AG04449 (cell line): Measurements from ENCODE around the gene NMNAT3.

Experiments used
- CTCF ChIA-PET: fragments of 350-600 bp; formaldehyde crosslinking; extraction: SDS; loops from one replicate; lab custom pipeline; 2021; ENCODE audit warnings: antibody characterized with exemption; lab: Yijun Ruan, JAX
- POLR2A ChIA-PET: fragments of 400-600, 350-600 bp; formaldehyde crosslinking; extraction: SDS; loops from one replicate; lab custom pipeline; 2020; ENCODE audit warnings: antibody characterized with exemption, inconsistent platforms; lab: Yijun Ruan, JAX
- DNase-seq: peaks from one replicate; pipeline ENCODE4 v3.0.0-alpha.2; 2010; ENCODE audit warnings: low read depth, low spot score
- H3K4me3 ChIP-seq: 2 replicates; pipeline ENCODE4 v1.5.1; 2011; ENCODE audit warnings: low read depth, mild to moderate bottlenecking, control low read depth, low read length
- CTCF ChIP-seq: IDR thresholded peaks from one replicate; pipeline ENCODE4 v1.5.1; 2011; ENCODE audit warnings: mild to moderate bottlenecking, moderate library complexity, low read length, control low read depth, inconsistent platforms; ENCODE audit not compliant: insufficient read depth; ENCODE audit errors: missing control alignments

NMNAT3 gene

DNA sequence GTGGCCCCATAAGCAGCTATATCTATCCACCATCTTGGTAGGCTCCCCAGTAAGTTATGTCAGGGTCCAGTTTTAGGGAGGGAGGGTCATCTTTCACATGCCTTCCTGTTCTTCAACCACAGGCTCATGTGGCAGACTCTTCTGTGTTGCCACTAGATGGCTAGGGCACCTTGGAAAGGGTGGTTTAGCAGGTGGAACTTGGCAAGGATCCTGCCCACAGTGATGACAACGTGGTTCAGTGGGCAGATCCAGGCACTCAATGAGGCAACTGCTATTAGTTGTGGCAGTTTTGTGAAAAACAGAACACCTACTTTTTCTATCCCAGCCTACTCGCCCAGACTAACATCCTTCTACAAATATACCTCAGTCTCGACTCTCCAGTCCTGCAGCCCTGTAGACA lies 131.0 kb downstream of the NMNAT3 start:
- ChIA-PET CTCF (no interaction called here), POLR2A (no interaction called here)
- no peak overlapping the region for H3K4me3 ChIP-seq
- TF ChIP-seq CTCF, result no peak
- DNase-seq, result no peak

DNA sequence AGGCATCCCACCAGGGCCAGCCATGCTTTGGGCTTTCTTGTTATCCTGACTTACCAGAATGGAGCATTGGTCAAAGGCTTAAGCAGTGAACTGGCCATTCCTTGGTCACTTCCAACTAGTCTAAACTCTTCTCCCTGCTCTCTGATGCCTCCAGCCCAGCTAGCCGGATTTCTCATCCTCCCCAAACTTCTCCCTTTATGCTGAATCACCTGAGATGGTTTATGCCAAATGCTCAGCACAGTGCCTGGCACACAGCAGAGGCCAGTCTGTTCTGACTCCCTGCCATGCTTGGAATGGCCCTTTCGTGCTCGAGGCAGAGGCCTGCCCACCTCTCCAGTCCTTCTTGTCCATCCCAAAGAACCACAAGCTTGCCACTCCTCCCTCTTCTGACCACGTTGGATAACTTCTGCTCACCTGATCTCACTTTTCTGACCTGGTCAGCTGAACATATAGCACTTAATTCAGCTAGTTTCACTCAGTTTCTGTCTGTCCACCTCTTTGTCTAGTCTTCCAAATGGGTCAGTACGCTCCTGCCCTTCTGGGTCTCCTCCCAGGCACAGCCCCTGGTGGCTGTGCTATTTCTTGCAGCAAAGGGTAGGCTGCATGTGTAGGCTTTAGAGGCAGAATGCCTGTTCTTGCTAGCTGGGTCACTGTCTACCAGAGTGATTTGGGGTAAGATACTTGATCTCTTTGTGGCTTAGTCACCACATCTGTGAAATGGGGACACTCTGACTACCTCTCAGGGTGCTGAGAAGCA lies 136.1 kb downstream of the NMNAT3 start:
- ChIA-PET CTCF (interaction anchor here (1.8 kb wide), 1 partner anchor 20 kb away, joined by 4 read pairs; no protein-coding TSS in a partner anchor), POLR2A (no interaction called here)
- DNase-seq, result no peak
- no peak overlapping the region for H3K4me3 ChIP-seq
- no peak for TF ChIP-seq CTCF

DNA sequence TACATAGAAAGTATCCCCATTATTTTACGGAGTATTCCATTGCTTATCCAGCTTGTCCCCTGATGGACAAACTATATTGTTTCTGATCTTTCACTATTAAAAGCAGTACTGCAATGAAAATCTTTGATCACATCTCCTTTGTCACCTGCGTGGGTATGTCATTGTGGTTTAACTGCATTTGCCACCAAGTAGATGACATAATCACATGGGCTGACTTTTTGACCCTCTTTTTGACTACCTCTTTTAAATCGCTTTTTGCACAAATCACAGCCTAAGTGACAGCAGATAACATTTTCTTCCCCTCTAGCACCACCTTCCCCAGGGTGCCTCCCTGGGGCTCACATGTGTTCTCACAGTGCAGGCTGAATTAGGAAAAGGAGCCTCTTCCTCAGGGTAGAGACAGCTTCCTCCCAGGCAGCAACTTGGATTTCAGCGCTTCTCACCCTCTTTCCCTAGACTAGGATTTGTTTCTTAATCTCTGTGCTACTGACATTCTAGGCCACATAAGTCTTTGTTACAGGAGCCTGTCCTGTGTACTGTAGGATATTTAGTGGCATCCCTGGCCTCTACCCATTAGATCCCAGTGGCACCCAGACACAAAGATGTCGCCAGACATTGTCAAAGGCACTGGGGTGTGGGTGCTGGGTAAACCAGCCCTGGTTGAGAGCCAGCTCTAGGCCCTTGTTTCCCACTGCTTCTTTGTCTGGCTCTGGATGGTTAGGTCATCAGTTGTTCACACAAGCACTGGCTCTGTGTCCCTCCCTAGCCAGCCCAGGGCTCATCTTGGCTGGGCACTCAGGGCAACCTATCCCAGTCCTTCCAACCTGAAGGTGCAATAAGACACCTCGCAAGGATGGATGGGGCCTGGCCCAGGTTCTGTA lies 136.9 kb downstream of the NMNAT3 start:
- DNase-seq, result no peak
- H3K4me3 ChIP-seq, result no peak overlapping the region
- CTCF ChIA-PET, result interaction anchor here (1.8 kb wide), 1 partner anchor 21 kb away, joined by 4 read pairs; no protein-coding TSS in a partner anchor
- POLR2A ChIA-PET, result no interaction called here
- TF ChIP-seq CTCF, result no peak

- ChIA-PET CTCF (no interaction called here), POLR2A (no interaction called here)
- no peak for TF ChIP-seq CTCF
- H3K4me3 ChIP-seq, result no peak overlapping the region; the same call in 1 of the 2 replicates
- DNase-seq, result no peak
Measured at GRCh38 chr3:139538733-139539132, 139.0 kb downstream of the NMNAT3 start.

DNA sequence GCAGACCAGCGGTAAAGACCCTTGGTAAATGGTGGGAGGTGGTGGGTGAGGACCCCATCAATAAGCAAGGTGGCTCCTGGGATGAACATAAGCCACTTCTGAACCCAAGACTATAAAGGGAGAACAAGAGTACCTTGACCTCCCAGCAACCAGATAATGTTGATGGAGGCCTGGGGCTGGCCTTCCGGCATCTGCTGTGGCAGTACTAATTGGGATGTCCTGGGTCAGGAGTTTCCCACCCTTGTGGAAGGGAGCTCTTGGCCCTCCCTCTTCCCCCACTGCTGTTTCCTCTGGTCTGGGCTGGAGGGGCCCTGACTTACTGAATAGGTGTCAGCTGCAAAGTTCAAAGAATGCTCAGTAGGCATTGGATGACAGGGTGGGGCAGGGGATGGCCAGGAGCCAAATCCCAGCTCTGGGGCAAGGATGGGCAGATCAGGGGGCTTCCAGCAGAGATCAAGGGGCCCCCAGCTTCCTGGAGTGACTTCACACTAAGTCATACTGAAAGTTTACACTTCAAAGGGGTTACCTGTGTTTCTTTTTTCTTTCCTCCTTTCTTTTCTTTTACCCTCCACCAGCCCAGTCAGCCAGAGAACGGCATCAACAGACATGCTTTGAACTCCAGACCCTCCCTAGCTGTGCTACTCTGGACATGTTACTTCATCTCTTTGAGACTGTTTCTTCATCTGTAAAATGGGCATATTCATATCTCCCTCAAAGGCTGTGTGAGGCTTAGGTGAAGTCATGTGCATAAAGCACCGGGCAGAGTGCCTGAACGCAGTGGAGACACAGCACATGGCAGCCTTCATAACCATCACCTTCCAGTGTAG lies 139.8 kb downstream of the NMNAT3 start:
- H3K4me3 ChIP-seq, result no peak overlapping the region
- no peak for TF ChIP-seq CTCF
- DNase-seq, result no peak
- ChIA-PET POLR2A (no interaction called here), CTCF (no interaction called here)
